H1 (cell line): ENCODE results near the gene FSD1. TPM values are rescaled to one million over a fixed set of nuclear protein-coding genes. Genes with fewer than 3 reads are reported as not detected.
"Not testable (repeated sequence)": the region's sequence is repeated elsewhere in the genome, so short reads cannot be mapped to it uniquely, and the experiment has no call there.

Experiments used
- CTCF ChIA-PET: fragments of 300-600 bp; sonication (Branson Sonifier 250); formaldehyde crosslinking; loops from one replicate; lab custom pipeline; 2021; ENCODE audit not compliant: partially characterized antibody; lab: Charles Lee
- POLR2A ChIA-PET: fragments of 300-600 bp; sonication (Branson Sonifier 250); formaldehyde crosslinking; loops from one replicate; lab custom pipeline; 2021; ENCODE audit warnings: inconsistent platforms; ENCODE audit not compliant: partially characterized antibody; lab: Charles Lee
- DNase-seq, 2 experiments: peaks; one replicate each; pipeline versions ENCODE4 v3.0.0 to v3.0.0-alpha.2; 2010 to 2022; ENCODE audit warnings: low spot score in 2 of 2, low read depth in 1 of 2, mixed read lengths in 1 of 2
- FAIRE-seq: peaks from 2 replicates; lab custom pipeline; 2011; peaks lifted over from hg19 to GRCh38; lab: Jason Lieb, UNC
- H2AFZ ChIP-seq: 2 replicates; pipeline ENCODE4 v1.8.1; 2012; ENCODE audit warnings: low read length, inconsistent platforms
- H2AK5ac ChIP-seq: 2 replicates; pipeline ENCODE4 v1.6.1; 2013; ENCODE audit warnings: low read depth, low read length
- H2BK120ac ChIP-seq: replicated peaks from 2 replicates; pipeline ENCODE3; 2013; ENCODE audit warnings: low read depth, low read length, inconsistent platforms
- H2BK12ac ChIP-seq: 2 replicates; pipeline ENCODE4 v1.6.1; 2013; ENCODE audit warnings: low read depth, low read length
- H2BK15ac ChIP-seq: 2 replicates; pipeline ENCODE4 v1.6.1; 2013; ENCODE audit warnings: low read length
- H2BK20ac ChIP-seq: 2 replicates; pipeline ENCODE4 v1.6.1; 2013; ENCODE audit warnings: low read length
- H2BK5ac ChIP-seq: 2 replicates; pipeline ENCODE4 v1.6.1; 2013; ENCODE audit warnings: low read depth, low read length
- H3K14ac ChIP-seq: 2 replicates; pipeline ENCODE4 v1.6.1; 2013; ENCODE audit warnings: inconsistent platforms; ENCODE audit not compliant: insufficient read length
- H3K18ac ChIP-seq: 2 replicates; pipeline ENCODE4 v1.6.1; 2013; ENCODE audit warnings: low read length; ENCODE audit errors: extremely low read depth
- H3K23ac ChIP-seq: 2 replicates; pipeline ENCODE4 v1.6.1; 2013; ENCODE audit warnings: inconsistent platforms; ENCODE audit not compliant: insufficient read length
- H3K23me2 ChIP-seq: 2 replicates; pipeline ENCODE4 v1.6.1; 2013; ENCODE audit warnings: low read depth, low read length
- H3K27ac ChIP-seq: 2 replicates; pipeline ENCODE4 v1.6.1; 2011; ENCODE audit warnings: low read depth, low read length, inconsistent platforms
- H3K27me3 ChIP-seq, 4 experiments: replicated peaks in 1 of 4; 1 replicate in 1 of 4; 2 replicates in 3 of 4; pipeline versions ENCODE4 v1.6.1 to v1.8.1; 2011 to 2013; ENCODE audit warnings: low read length in 3 of 4, mild to moderate bottlenecking in 3 of 4, inconsistent platforms in 2 of 4, mixed read lengths in 2 of 4, moderate library complexity in 1 of 4; ENCODE audit not compliant: control insufficient read depth in 3 of 4, insufficient read depth in 3 of 4; ENCODE audit errors: extremely low read depth in 1 of 4
- H3K36me3 ChIP-seq, 4 experiments: 2 replicates each; pipeline versions ENCODE4 v1.6.1 to v1.8.1; 2011 to 2013; ENCODE audit warnings: mild to moderate bottlenecking in 4 of 4, low read length in 3 of 4, moderate library complexity in 2 of 4, control low read depth in 1 of 4, inconsistent platforms in 1 of 4; ENCODE audit not compliant: insufficient read depth in 4 of 4, control insufficient read depth in 2 of 4
- H3K4ac ChIP-seq: replicated peaks from 2 replicates; pipeline ENCODE3; 2013; ENCODE audit warnings: low read length, low read depth, mixed read lengths, inconsistent platforms; ENCODE audit not compliant: insufficient read length
- H3K4me1 ChIP-seq, 4 experiments: replicated peaks in 1 of 4; 1 replicate in 1 of 4; 2 replicates in 3 of 4; pipeline versions ENCODE4 v1.6.1 to v1.8.1; 2011 to 2013; ENCODE audit warnings: low read length in 3 of 4, inconsistent platforms in 2 of 4, mixed read lengths in 1 of 4; ENCODE audit not compliant: insufficient read depth in 4 of 4, control insufficient read depth in 3 of 4
- H3K4me2 ChIP-seq, 2 experiments: 2 replicates each; pipeline versions ENCODE4 v1.6.1 to v1.8.1; 2011 to 2013; ENCODE audit warnings: low read depth in 2 of 2, low read length in 2 of 2, control low read depth in 1 of 2, inconsistent platforms in 1 of 2, mild to moderate bottlenecking in 1 of 2; ENCODE audit not compliant: insufficient read depth in 1 of 2
- H3K4me3 ChIP-seq, 4 experiments: fragments of 200-600, 300-600 bp in 1 of 4; sonication (generic), shearing (Covaris generic), sonication (Bioruptor Twin) in 1 of 4; 2 replicates each; pipeline versions ENCODE4 v1.5.1 to v1.8.1; 2011 to 2016; ENCODE audit warnings: low read length in 4 of 4, low read depth in 3 of 4, control low read depth in 2 of 4, inconsistent platforms in 2 of 4, mild to moderate bottlenecking in 2 of 4, mixed read lengths in 1 of 4, moderate library complexity in 1 of 4; ENCODE audit not compliant: insufficient read depth in 2 of 4; ENCODE audit errors: extremely low read depth in 1 of 4
- H3K56ac ChIP-seq: replicated peaks from 2 replicates; pipeline ENCODE3; 2013; ENCODE audit warnings: low read depth, mild to moderate bottlenecking, mixed read lengths, low read length, inconsistent platforms; ENCODE audit not compliant: insufficient read length
- H3K79me1 ChIP-seq: 2 replicates; pipeline ENCODE4 v1.6.1; 2013; ENCODE audit warnings: low read depth, low read length, control low read depth
- H3K79me2 ChIP-seq, 2 experiments: 2 replicates each; pipeline versions ENCODE4 v1.6.1 to v1.8.1; 2012 to 2013; ENCODE audit warnings: low read length in 2 of 2, mild to moderate bottlenecking in 2 of 2, inconsistent platforms in 1 of 2; ENCODE audit not compliant: insufficient read depth in 2 of 2, control insufficient read depth in 1 of 2
- H3K9ac ChIP-seq, 4 experiments: replicated peaks in 1 of 4; 1 replicate in 1 of 4; 2 replicates in 3 of 4; pipeline versions ENCODE4 v1.6.1 to v1.8.1; 2011 to 2013; ENCODE audit warnings: low read depth in 3 of 4, low read length in 3 of 4, control low read depth in 2 of 4, mild to moderate bottlenecking in 2 of 4, moderate library complexity in 2 of 4, inconsistent platforms in 1 of 4; ENCODE audit errors: extremely low read depth in 1 of 4
- H3K9me3 ChIP-seq, 2 experiments: 2 replicates each; pipeline versions ENCODE4 v1.6.1 to v1.8.1; 2012 to 2013; ENCODE audit warnings: mild to moderate bottlenecking in 2 of 2, moderate library complexity in 2 of 2, control low read depth in 1 of 2, inconsistent platforms in 1 of 2, low read depth in 1 of 2, low read length in 1 of 2, mixed read lengths in 1 of 2; ENCODE audit not compliant: insufficient read depth in 2 of 2
- H4K20me1 ChIP-seq, 2 experiments: replicated peaks in 1 of 2; 2 replicates each; pipeline versions ENCODE3 to v1.8.1; 2011 to 2013; ENCODE audit warnings: inconsistent platforms in 2 of 2, low read length in 2 of 2, mild to moderate bottlenecking in 1 of 2; ENCODE audit not compliant: insufficient read depth in 2 of 2, control insufficient read depth in 1 of 2
- H4K5ac ChIP-seq: 2 replicates; pipeline ENCODE4 v1.6.1; 2013; ENCODE audit warnings: low read length, low read depth, mixed read lengths, inconsistent platforms; ENCODE audit not compliant: insufficient read length
- H4K8ac ChIP-seq: 2 replicates; pipeline ENCODE4 v1.8.0; 2013; ENCODE audit warnings: mild to moderate bottlenecking, moderate library complexity, low read length, inconsistent platforms; ENCODE audit not compliant: insufficient read depth; ENCODE audit errors: extremely low read depth
- H4K91ac ChIP-seq: replicated peaks from 2 replicates; pipeline ENCODE3; 2013; ENCODE audit warnings: low read length, mixed read lengths, inconsistent platforms; ENCODE audit not compliant: insufficient read length
- WGBS, 2 experiments: shearing (Covaris generic) in 1 of 2; methylation state at CpG; one replicate each; pipeline versions ENCODE4 v1.1.6 to v1.1.7; 2013 to 2015; ENCODE audit warnings: low lambda C conversion rate in 2 of 2, mixed read lengths in 2 of 2, inconsistent platforms in 1 of 2, low coverage in 1 of 2, missing lambda C conversion rate in 1 of 2; ENCODE audit not compliant: insufficient replicate concordance in 2 of 2, insufficient coverage in 1 of 2, insufficient read length in 1 of 2; ENCODE audit errors: extremely low coverage in 1 of 2, missing lambda C conversion rate in 1 of 2; 5-methylcytosine and 5-hydroxymethylcytosine counted together
- polyA plus RNA-seq, 7 experiments: library from polyadenylated mRNA; depleted of rRNA in 3 of 7; stranded (reverse) in 5 of 7; unstranded in 2 of 7; fragments of >200 nt in 5 of 7; fragments of 200-250 nt in 2 of 7; gene quantifications; 1 replicate in 5 of 7; 2 replicates in 1 of 7; 4 replicates in 1 of 7; pipeline versions ENCODE4 v1.2.1 to v1.2.3, GENCODE V29; 2011 to 2013; ENCODE audit warnings: missing spikeins in 2 of 7, mixed read lengths in 2 of 7
- total RNA-seq: library from RNA; stranded (reverse); fragmentation: NEBNext Ultra II Directional; extraction: Animal tissue kit (Norgen Biotek cat#: 25700); gene quantifications from 2 replicates; pipeline ENCODE4 v1.2.1, GENCODE V29; 2021

Gene FSD1
- total and polyA plus RNA-seq, 2 of the 8 experiments (the other 6 are each of a cell fraction or from before 2014, with no cell fraction given), result 58.8 to 181 TPM

- H4K91ac ChIP-seq, H3K14ac ChIP-seq, H3K9me3 ChIP-seq, H3K23ac ChIP-seq, H3K27me3 ChIP-seq, H3K9ac ChIP-seq, DNase-seq, H3K4me1 ChIP-seq, H3K79me1 ChIP-seq, H2BK5ac ChIP-seq, H4K8ac ChIP-seq, H3K4me2 ChIP-seq, H3K27ac ChIP-seq, H3K18ac ChIP-seq, H2AK5ac ChIP-seq, H3K36me3 ChIP-seq, H3K23me2 ChIP-seq, H4K5ac ChIP-seq, H2BK12ac ChIP-seq, H3K79me2 ChIP-seq, H3K56ac ChIP-seq, H2BK15ac ChIP-seq, H4K20me1 ChIP-seq, H3K4me3 ChIP-seq, H2BK20ac ChIP-seq, H2AFZ ChIP-seq, H3K4ac ChIP-seq, FAIRE-seq, H2BK120ac ChIP-seq: not testable (repeated sequence)
- ChIA-PET POLR2A (interaction anchor here (1.1 kb wide), 1 partner anchor 13 kb away, joined by 4 read pairs; no protein-coding TSS in a partner anchor), CTCF (interaction anchor here (0.7 kb wide), 1 partner anchor 250 kb away, joined by 3 read pairs; no protein-coding TSS in a partner anchor)
- WGBS, 2 experiments, result 92% methylated on average over 3 of the region's 4 CpGs; no CpG with 5 or more reads in 1 of the 2 experiments
Observed at GRCh38 chr19:4286141-4286540, 18.3 kb upstream of the FSD1 start.
